WTC11 (cell line): ENCODE measurements around the gene COPZ1. TPM values are rescaled to one million over a fixed set of nuclear protein-coding genes. Genes with fewer than 3 reads are reported as not detected.
"Not testable (repeated sequence)": the region's sequence is repeated elsewhere in the genome, so short reads cannot be mapped to it uniquely, and the experiment has no call there.

Experiments used
- ATAC-seq: fragments of 200-7000 bp; cut with Tn5 transposase; 2 replicates; pipeline ENCODE4 v1.10.0; 2021; ENCODE audit warnings: mild to moderate bottlenecking, moderate library complexity
- CTCF ChIA-PET: fragments of 300-600 bp; sonication (Branson Sonifier 250); formaldehyde crosslinking; loops from one replicate; lab custom pipeline; 2021; ENCODE audit warnings: antibody characterized with exemption; lab: Charles Lee
- POLR2A ChIA-PET: fragments of 350-600 bp; sonication (Branson Sonifier 250); formaldehyde crosslinking; loops from one replicate; lab custom pipeline; 2021; ENCODE audit warnings: antibody characterized with exemption; lab: Charles Lee
- DNase-seq: peaks from one replicate; pipeline ENCODE4 v3.0.0; 2021; ENCODE audit warnings: low spot score
- H3K27ac Mint-ChIP-seq: 2 replicates; pipeline ENCODE4 v1.8.0; 2021; ENCODE audit warnings: mixed read lengths
- H3K27me3 Mint-ChIP-seq: 2 replicates; pipeline ENCODE4 v1.8.0; 2021; ENCODE audit warnings: low read depth, mild to moderate bottlenecking, moderate library complexity, mixed read lengths
- H3K36me3 Mint-ChIP-seq: 2 replicates; pipeline ENCODE4 v1.8.0; 2021; ENCODE audit warnings: mixed read lengths
- H3K4me1 Mint-ChIP-seq: 2 replicates; pipeline ENCODE4 v1.8.0; 2022; ENCODE audit warnings: mixed read lengths
- H3K4me3 Mint-ChIP-seq: 2 replicates; pipeline ENCODE4 v1.8.0; 2021; ENCODE audit warnings: mild to moderate bottlenecking, moderate library complexity, mixed read lengths
- H3K9me3 Mint-ChIP-seq: 2 replicates; pipeline ENCODE4 v1.8.0; 2021; ENCODE audit warnings: mixed read lengths
- ELF4 ChIP-seq: sonication (generic); formaldehyde crosslinking; IDR thresholded peaks from 2 replicates; pipeline ENCODE4 v1.8.1; 2022; ENCODE audit warnings: low read depth, mild to moderate bottlenecking, moderate library complexity, missing genetic modification reagents
- IRF1 ChIP-seq: sonication (generic); formaldehyde crosslinking; IDR thresholded peaks from 2 replicates; pipeline ENCODE4 v1.8.0; 2023; ENCODE audit warnings: missing genetic modification reagents
- IRF2 ChIP-seq: sonication (generic); formaldehyde crosslinking; IDR thresholded peaks from 2 replicates; pipeline ENCODE4 v1.8.0; 2022; ENCODE audit warnings: low read depth, missing genetic modification reagents, borderline replicate concordance
- JUN ChIP-seq: sonication (generic); formaldehyde crosslinking; IDR thresholded peaks from 2 replicates; pipeline ENCODE4 v1.8.0; 2023; ENCODE audit warnings: mild to moderate bottlenecking, missing genetic modification reagents
- MYBL2 ChIP-seq: sonication (generic); formaldehyde crosslinking; IDR thresholded peaks from 2 replicates; pipeline ENCODE4 v1.8.1; 2023; ENCODE audit warnings: mild to moderate bottlenecking, moderate library complexity, missing genetic modification reagents
- NFE2L1 ChIP-seq: sonication (generic); formaldehyde crosslinking; IDR thresholded peaks from 2 replicates; pipeline ENCODE4 v1.8.1; 2023; ENCODE audit warnings: missing genetic modification reagents
- ZMAT4 ChIP-seq: fragments of 250-450 bp; sonication (Bioruptor Pico); IDR thresholded peaks from 2 replicates; pipeline ENCODE4 v1.9.0; 2021; ENCODE audit warnings: mild to moderate bottlenecking
- ZNF121 ChIP-seq: sonication (generic); formaldehyde crosslinking; IDR thresholded peaks from 2 replicates; pipeline ENCODE4 v1.8.0; 2023; ENCODE audit warnings: missing genetic modification reagents
- ZNF263 ChIP-seq: sonication (generic); formaldehyde crosslinking; IDR thresholded peaks from 2 replicates; pipeline ENCODE4 v1.8.1; 2022; ENCODE audit warnings: low read depth, mild to moderate bottlenecking, moderate library complexity, missing genetic modification reagents
- ZNF281 ChIP-seq: sonication (generic); formaldehyde crosslinking; IDR thresholded peaks from 2 replicates; pipeline ENCODE4 v1.8.0; 2023; ENCODE audit warnings: mild to moderate bottlenecking, missing genetic modification reagents
- ZNF317 ChIP-seq: sonication (generic); formaldehyde crosslinking; IDR thresholded peaks from 2 replicates; pipeline ENCODE4 v1.8.1; 2023; ENCODE audit warnings: low read depth, mild to moderate bottlenecking, moderate library complexity, missing genetic modification reagents, borderline replicate concordance
- total RNA-seq: library from RNA; stranded (reverse); gene quantifications from 3 replicates; pipeline ENCODE4 v1.2.3, GENCODE V29; 2021
- TF ChIP-seq, protein P1 (sequence below): sonication (generic); formaldehyde crosslinking; IDR thresholded peaks from 2 replicates; pipeline ENCODE4 v1.8.1; 2023; ENCODE audit warnings: mild to moderate bottlenecking, missing genetic modification reagents, borderline replicate concordance
- TF ChIP-seq, protein P2 (sequence below): sonication (generic); formaldehyde crosslinking; IDR thresholded peaks from 2 replicates; pipeline ENCODE4 v1.8.0; 2022; ENCODE audit warnings: mild to moderate bottlenecking, missing genetic modification reagents

Gene COPZ1
- total RNA-seq, 1 experiment from 2014 or later = 98.2 TPM

DNA sequence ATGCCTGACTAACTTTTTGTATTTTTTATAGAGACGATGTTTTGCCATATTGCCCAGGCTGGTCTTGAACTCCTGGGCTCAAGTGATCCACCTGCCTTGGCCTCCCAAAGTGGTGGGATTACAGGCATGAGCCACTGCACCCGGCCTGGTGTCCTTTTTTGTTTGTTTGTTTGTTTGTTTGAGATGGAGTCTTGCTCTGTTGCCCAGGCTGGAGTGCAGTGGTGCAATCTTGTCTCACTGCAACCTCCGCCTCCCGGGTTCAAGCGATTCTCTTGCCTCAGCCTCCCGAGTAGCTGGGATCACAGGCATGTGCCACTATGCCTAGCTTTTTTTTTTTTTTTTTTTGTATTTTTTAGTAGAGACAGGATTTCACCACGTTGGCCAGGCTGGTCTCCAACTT lies 29.3 kb downstream of the COPZ1 start:
- not testable (repeated sequence) for H3K4me3 Mint-ChIP-seq, H3K27ac Mint-ChIP-seq, ATAC-seq, H3K9me3 Mint-ChIP-seq, DNase-seq
- ChIA-PET POLR2A (interaction anchor here (0.6 kb wide), 2 partner anchors 50 to 75 kb away, joined by 3 read pairs; no protein-coding TSS in a partner anchor), CTCF (interaction anchor here (0.7 to 2.6 kb wide), 2 partner anchors 25 to 29 kb away, joined by 4 to 15 read pairs; partner anchors contain the start of gene COPZ1)
- H3K36me3 Mint-ChIP-seq = peaks cover 14% of the 10 kb centered on the region
- peaks cover 44% of the 10 kb centered on the region for H3K4me1 Mint-ChIP-seq
- H3K27me3 Mint-ChIP-seq = peaks cover 18% of the 10 kb centered on the region
- peak; percentile 55; the same call in 1 of the 2 replicates for TF ChIP-seq ZNF121 (CRISPR knock-in tag)

- ATAC-seq (no peak), DNase-seq (peak; percentile 29)
- H3K4me1 Mint-ChIP-seq = peaks cover 36% of the 10 kb centered on the region
- peak overlapping the region; percentile 92 for H3K27ac Mint-ChIP-seq
- CTCF ChIA-PET = interaction anchor here (0.9 to 9.1 kb wide), 6 partner anchors 15 to 135 kb away, joined by 3 to 200 read pairs (median 62); partner anchors contain the start of gene COPZ1
- peak overlapping the region; percentile 22 for H3K4me3 Mint-ChIP-seq
- peaks cover 9% of the 10 kb centered on the region for H3K27me3 Mint-ChIP-seq
- TF ChIP-seq ZMAT4 (no peak), MYBL2 (CRISPR knock-in tag) (0 out of 2 replicates have a peak, but pooled peaks have one; percentile 20)
- TF ChIP-seq, all 79 proteins: peak for 1
- POLR2A ChIA-PET = no interaction called here
- Mint-ChIP-seq H3K9me3 (no peaks in the 10 kb centered on the region), H3K36me3 (peaks cover 5% of the 10 kb centered on the region)
These were observed 30.3 kb downstream of the COPZ1 start for GRCh38 chr12:54355104-54355815.

GRCh38 chr12:54356228-54356627 lies 31.3 kb downstream of the COPZ1 start:
- POLR2A ChIA-PET = interaction anchor here (1.4 to 4.2 kb wide), 2 partner anchors 55 to 76 kb away, joined by 3 to 40 read pairs; partner anchors contain the start of genes CBX5, HNRNPA1 and NFE2
- no peak for TF ChIP-seq IRF2 (CRISPR knock-in tag)
- TF ChIP-seq, protein P1, sequence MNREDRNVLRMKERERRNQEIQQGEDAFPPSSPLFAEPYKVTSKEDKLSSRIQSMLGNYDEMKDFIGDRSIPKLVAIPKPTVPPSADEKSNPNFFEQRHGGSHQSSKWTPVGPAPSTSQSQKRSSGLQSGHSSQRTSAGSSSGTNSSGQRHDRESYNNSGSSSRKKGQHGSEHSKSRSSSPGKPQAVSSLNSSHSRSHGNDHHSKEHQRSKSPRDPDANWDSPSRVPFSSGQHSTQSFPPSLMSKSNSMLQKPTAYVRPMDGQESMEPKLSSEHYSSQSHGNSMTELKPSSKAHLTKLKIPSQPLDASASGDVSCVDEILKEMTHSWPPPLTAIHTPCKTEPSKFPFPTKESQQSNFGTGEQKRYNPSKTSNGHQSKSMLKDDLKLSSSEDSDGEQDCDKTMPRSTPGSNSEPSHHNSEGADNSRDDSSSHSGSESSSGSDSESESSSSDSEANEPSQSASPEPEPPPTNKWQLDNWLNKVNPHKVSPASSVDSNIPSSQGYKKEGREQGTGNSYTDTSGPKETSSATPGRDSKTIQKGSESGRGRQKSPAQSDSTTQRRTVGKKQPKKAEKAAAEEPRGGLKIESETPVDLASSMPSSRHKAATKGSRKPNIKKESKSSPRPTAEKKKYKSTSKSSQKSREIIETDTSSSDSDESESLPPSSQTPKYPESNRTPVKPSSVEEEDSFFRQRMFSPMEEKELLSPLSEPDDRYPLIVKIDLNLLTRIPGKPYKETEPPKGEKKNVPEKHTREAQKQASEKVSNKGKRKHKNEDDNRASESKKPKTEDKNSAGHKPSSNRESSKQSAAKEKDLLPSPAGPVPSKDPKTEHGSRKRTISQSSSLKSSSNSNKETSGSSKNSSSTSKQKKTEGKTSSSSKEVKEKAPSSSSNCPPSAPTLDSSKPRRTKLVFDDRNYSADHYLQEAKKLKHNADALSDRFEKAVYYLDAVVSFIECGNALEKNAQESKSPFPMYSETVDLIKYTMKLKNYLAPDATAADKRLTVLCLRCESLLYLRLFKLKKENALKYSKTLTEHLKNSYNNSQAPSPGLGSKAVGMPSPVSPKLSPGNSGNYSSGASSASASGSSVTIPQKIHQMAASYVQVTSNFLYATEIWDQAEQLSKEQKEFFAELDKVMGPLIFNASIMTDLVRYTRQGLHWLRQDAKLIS (CRISPR knock-in tag) = no peak
- no peak for TF ChIP-seq ZNF281 (CRISPR knock-in tag)
- no peak for TF ChIP-seq ZNF317 (CRISPR knock-in tag)
- TF ChIP-seq, protein P2, sequence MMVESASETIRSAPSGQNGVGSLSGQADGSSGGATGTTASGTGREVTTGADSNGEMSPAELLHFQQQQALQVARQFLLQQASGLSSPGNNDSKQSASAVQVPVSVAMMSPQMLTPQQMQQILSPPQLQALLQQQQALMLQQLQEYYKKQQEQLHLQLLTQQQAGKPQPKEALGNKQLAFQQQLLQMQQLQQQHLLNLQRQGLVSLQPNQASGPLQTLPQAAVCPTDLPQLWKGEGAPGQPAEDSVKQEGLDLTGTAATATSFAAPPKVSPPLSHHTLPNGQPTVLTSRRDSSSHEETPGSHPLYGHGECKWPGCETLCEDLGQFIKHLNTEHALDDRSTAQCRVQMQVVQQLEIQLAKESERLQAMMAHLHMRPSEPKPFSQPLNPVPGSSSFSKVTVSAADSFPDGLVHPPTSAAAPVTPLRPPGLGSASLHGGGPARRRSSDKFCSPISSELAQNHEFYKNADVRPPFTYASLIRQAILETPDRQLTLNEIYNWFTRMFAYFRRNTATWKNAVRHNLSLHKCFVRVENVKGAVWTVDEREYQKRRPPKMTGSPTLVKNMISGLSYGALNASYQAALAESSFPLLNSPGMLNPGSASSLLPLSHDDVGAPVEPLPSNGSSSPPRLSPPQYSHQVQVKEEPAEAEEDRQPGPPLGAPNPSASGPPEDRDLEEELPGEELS = no peak
- TF ChIP-seq ELF4 (CRISPR knock-in tag) = no peak
- no peak for TF ChIP-seq ZNF263
- no peak for TF ChIP-seq NFE2L1 (CRISPR knock-in tag)
- TF ChIP-seq JUN (CRISPR knock-in tag) = no peak
- no peak for TF ChIP-seq IRF1 (CRISPR knock-in tag)
- Mint-ChIP-seq H3K36me3 (no peaks in the 10 kb centered on the region), H3K4me1 (peaks cover 31% of the 10 kb centered on the region), H3K27ac (peak overlapping the region; percentile 92), H3K4me3 (peak overlapping the region; percentile 47; the same call in 1 of the 2 replicates), H3K9me3 (no peaks in the 10 kb centered on the region), H3K27me3 (peaks cover 6% of the 10 kb centered on the region; the same call in 1 of the 2 replicates)
- ATAC-seq (no peak), DNase-seq (no peak)
- CTCF ChIA-PET = interaction anchor here (0.9 to 9.1 kb wide), 8 partner anchors 14 to 143 kb away, joined by 3 to 200 read pairs (median 52); partner anchors contain the start of gene COPZ1
